Measurements from ENCODE around the gene CLMN. TPM values are rescaled to one million over a fixed set of nuclear protein-coding genes. Genes with fewer than 3 reads are reported as not detected.

The CLMN gene
- total RNA-seq, 5 donors from 2014 or later (not counting 1 experiment from before 2014, with no cell fraction given): 0.68 to 2.2 (median 0.99) TPM

DNA sequence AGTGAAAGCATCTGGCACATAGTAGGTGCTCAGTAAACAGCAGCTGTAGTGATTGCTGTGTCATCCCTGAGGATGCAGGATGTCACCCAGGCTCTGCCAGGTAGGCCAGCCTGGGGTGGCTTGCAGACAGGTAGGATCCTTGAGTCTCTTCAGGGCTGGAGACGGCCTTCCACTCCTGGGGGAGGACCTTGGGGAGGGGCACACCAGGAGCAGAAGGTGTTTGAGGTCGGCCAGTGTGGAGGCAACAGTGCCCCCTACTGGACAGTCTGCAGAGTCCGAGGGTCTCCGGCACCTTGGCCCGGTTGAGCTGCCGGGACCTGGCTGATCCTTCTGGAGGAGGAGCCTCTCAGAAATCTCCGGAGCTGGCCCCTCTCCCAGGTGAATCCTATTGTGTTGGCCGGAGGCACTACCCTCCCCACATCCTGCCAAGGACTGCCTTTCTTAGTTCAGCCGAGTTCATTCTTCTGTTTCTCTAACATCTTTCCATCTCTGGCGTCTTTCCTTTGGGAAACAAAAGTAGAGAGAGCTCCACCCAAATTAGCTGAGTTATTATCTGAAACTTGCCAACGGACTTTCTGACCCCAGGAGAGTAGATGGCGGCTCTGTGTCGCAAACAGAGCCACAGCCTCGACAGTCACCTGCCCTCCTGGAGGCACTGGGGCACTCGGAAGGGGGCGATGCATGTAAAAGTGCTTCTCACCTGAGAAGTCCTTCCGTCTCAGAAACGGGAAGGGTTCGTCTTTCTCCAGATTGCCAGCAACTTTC is 41.8 kb upstream of the CLMN start:
- 18% methylated on average over 16 of the region's 19 CpGs for WGBS (ENCODE audit: insufficient coverage)
- Mint-ChIP-seq H3K27me3 (peaks cover 44 to 50% of the 10 kb centered on the region in 2 donors), H3K4me1 (no peaks in the 10 kb centered on the region), H3K36me3 (no peaks in the 10 kb centered on the region), H3K4me3 (no peak overlapping the region), H3K9me3 (no peaks in the 10 kb centered on the region), H3K27ac (no peak overlapping the region)
- no peaks in the 10 kb centered on the region for H3K9me3 ChIP-seq
- H3K27me3 ChIP-seq (replicated peaks in 1 of 2; ENCODE audit: control insufficient read depth in 2 of 2, extremely low read depth in 1 of 2, insufficient read depth in 2 of 2, low read length in 1 of 2): peaks cover 9 to 54% of the 10 kb centered on the region in 2 experiments
- no peaks in the 10 kb centered on the region for H3K36me3 ChIP-seq (ENCODE audit: control insufficient read depth in 2 of 2, extremely low read depth in 1 of 2, insufficient read depth in 1 of 2, low read length in 1 of 2)
- ChIA-PET POLR2A (no interaction called here), CTCF (interaction anchor here in 1 of 2 donors (0.9 kb wide), 1 partner anchor 793 kb away, joined by 3 read pairs; no protein-coding TSS in a partner anchor)
- ATAC-seq (replicated peaks in 1 of 4) (peak in 1 of 4 experiments; percentile 19), DNase-seq (peak in 8 of 35 experiments; percentile 1 to 33 (median 6))
- no peak overlapping the region for H3K27ac ChIP-seq (ENCODE audit: low read length)
- H3K4me3 ChIP-seq (ENCODE audit: control insufficient read depth in 1 of 2, extremely low read depth in 1 of 2, low read length in 1 of 2): no peak overlapping the region
- H3K4me1 ChIP-seq (ENCODE audit: control insufficient read depth in 1 of 2, extremely low read depth in 1 of 2, insufficient read depth in 2 of 2, low read length in 2 of 2): peaks cover 0 to 6% of the 10 kb centered on the region in 2 experiments

DNA sequence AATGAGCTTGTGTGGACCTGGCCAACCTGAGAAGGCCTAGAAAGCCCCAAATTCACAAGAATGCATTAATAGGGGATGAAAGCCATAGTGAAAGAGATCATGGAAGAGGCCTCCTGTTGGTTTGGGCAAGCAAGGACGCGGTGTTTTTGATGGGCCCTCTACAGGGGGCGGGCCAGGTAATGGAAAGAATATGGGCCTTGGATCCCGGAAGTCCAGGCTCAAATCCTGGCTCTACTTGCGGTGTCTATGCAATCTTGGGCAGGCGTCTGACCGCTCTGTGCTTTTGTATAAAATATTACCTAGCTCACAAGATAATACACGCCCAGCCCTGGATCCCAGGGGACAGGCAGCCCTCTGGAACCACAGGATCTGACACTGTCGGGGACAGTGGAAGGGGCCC is 41.1 kb upstream of the CLMN start:
- CTCF ChIA-PET: no interaction called here
- Mint-ChIP-seq H3K4me1 (no peaks in the 10 kb centered on the region), H3K27ac (no peak overlapping the region), H3K9me3 (no peaks in the 10 kb centered on the region), H3K36me3 (no peaks in the 10 kb centered on the region), H3K27me3 (peaks cover 43 to 48% of the 10 kb centered on the region in 2 donors), H3K4me3 (no peak overlapping the region)
- H3K9me3 ChIP-seq: no peaks in the 10 kb centered on the region
- H3K4me1 ChIP-seq (ENCODE audit: control insufficient read depth in 1 of 2, extremely low read depth in 1 of 2, insufficient read depth in 2 of 2, low read length in 2 of 2): peaks cover 0 to 6% of the 10 kb centered on the region in 2 experiments
- H3K27me3 ChIP-seq (replicated peaks in 1 of 2; ENCODE audit: control insufficient read depth in 2 of 2, extremely low read depth in 1 of 2, insufficient read depth in 2 of 2, low read length in 1 of 2): peaks cover 9 to 54% of the 10 kb centered on the region in 2 experiments
- H3K36me3 ChIP-seq (ENCODE audit: control insufficient read depth in 2 of 2, extremely low read depth in 1 of 2, insufficient read depth in 1 of 2, low read length in 1 of 2): no peaks in the 10 kb centered on the region
- 94% methylated on average over 3 of the region's 9 CpGs for WGBS (ENCODE audit: insufficient coverage)
- H3K27ac ChIP-seq (ENCODE audit: low read length): no peak overlapping the region
- no peak for DNase-seq
- POLR2A ChIA-PET: no interaction called here
- H3K4me3 ChIP-seq (ENCODE audit: control insufficient read depth in 1 of 2, extremely low read depth in 1 of 2, low read length in 1 of 2): no peak overlapping the region
- ATAC-seq (replicated peaks in 1 of 4): no peak

DNA sequence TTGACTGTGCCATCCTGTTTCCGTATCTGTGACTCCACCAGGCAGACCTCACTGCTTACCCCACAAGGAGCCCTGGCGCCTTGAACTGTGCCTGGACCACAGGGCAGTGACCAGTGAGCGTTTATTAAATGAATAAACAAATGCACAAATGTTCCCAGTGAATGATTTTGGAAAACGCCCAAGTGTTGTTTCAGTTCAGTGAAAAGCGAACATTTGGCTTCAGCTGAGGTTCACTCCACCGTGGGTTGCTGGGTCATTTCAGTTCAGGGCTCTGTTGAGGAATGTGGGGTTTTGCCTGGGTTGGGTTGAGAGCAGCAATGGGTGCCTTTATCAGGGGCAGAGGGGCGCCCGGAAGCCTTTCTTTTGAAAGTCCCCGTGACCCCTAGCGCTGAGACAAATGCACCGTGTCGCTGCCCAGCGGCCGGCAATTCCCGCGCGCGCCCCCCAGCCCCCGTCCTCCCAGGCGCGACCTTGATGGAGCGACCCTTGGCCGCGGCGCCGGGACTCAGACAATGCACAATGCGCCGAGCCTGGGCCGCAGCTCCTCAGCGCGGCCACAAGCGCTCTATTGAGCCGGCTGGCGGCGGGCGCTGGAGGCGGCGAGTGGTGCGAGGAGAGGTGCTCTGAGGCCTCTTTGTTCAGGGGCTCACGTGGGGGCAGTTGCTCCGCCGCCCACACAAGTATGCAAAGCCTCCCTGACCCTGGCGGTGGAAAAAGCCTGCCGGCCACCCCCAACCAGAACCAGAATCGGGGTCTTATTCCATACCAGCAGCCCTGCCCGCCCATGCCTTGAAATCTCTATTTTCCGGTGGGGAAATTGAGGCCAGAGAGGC is 40.5 kb upstream of the CLMN start:
- no peaks in the 10 kb centered on the region for H3K4me1 Mint-ChIP-seq

DNA sequence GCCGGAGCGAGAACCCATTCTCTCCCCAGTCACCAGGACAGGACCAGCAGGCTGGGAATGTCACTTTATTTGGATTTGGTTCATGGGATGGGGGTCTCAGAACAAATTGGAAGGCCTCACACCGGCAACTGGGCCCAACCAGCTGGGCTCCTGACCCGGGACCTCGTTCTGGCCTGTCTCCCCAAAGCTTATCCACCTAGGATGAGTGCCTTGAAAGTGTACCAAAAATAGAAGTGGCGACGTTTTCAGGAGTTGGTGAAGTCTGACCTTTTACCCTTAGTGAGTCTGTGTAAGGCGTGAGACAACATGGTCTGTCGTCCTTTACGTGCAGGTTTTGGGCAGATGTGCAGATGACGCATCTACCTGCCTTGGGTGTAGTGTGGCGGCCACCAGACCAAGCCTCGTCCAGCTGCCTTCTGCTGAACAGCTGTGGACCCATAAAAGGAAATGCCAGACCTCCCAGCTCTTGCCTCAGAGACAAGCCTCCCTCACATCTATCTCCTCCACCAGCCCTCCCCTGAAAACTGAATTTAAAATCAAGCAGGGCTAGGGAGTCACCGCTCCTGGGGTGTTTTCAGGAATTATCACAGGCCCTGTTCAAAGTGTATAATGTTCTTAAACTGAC is 36.6 kb upstream of the CLMN start:
- H3K27me3 Mint-ChIP-seq: peaks cover 18 to 28% of the 10 kb centered on the region in 2 donors
- no peak overlapping the region for H3K27ac ChIP-seq (ENCODE audit: low read length)
- ATAC-seq (replicated peaks in 1 of 4): no peak
- H3K36me3 Mint-ChIP-seq: no peaks in the 10 kb centered on the region
- no peaks in the 10 kb centered on the region for H3K9me3 ChIP-seq
- ChIA-PET POLR2A (no interaction called here), CTCF (no interaction called here)
- no peak overlapping the region for H3K4me3 Mint-ChIP-seq
- H3K9me3 Mint-ChIP-seq: peaks cover 0 to 5% (median 4%) of the 10 kb centered on the region in 3 donors
- H3K27me3 ChIP-seq (replicated peaks in 1 of 2; ENCODE audit: control insufficient read depth in 2 of 2, extremely low read depth in 1 of 2, insufficient read depth in 2 of 2, low read length in 1 of 2): peaks cover 3 to 25% of the 10 kb centered on the region in 2 experiments
- H3K27ac Mint-ChIP-seq: no peak overlapping the region
- H3K36me3 ChIP-seq (ENCODE audit: control insufficient read depth in 2 of 2, extremely low read depth in 1 of 2, insufficient read depth in 1 of 2, low read length in 1 of 2): no peaks in the 10 kb centered on the region
- WGBS (ENCODE audit: insufficient coverage): 83% methylated on average over 8 of the region's 14 CpGs
- H3K4me3 ChIP-seq (ENCODE audit: control insufficient read depth in 1 of 2, extremely low read depth in 1 of 2, low read length in 1 of 2): no peak overlapping the region
- no peak for DNase-seq
- peaks cover 0 to under 1% of the 10 kb centered on the region in 2 experiments for H3K4me1 ChIP-seq (ENCODE audit: control insufficient read depth in 1 of 2, extremely low read depth in 1 of 2, insufficient read depth in 2 of 2, low read length in 2 of 2)
- no peaks in the 10 kb centered on the region for H3K4me1 Mint-ChIP-seq

More for the DNA sequence above, 40.5 kb upstream of the CLMN start:
- H3K36me3 ChIP-seq (ENCODE audit: control insufficient read depth in 2 of 2, extremely low read depth in 1 of 2, insufficient read depth in 1 of 2, low read length in 1 of 2): no peaks in the 10 kb centered on the region
- H3K9me3 ChIP-seq: no peaks in the 10 kb centered on the region
- H3K27me3 Mint-ChIP-seq: peaks cover 38 to 46% of the 10 kb centered on the region in 2 donors
- no peak overlapping the region for H3K27ac Mint-ChIP-seq
- no peaks in the 10 kb centered on the region for H3K36me3 Mint-ChIP-seq
- ChIA-PET CTCF (no interaction called here), POLR2A (no interaction called here)
- H3K4me3 ChIP-seq (ENCODE audit: control insufficient read depth in 1 of 2, extremely low read depth in 1 of 2, low read length in 1 of 2): no peak overlapping the region
- peaks cover 9 to 54% of the 10 kb centered on the region in 2 experiments for H3K27me3 ChIP-seq (replicated peaks in 1 of 2; ENCODE audit: control insufficient read depth in 2 of 2, extremely low read depth in 1 of 2, insufficient read depth in 2 of 2, low read length in 1 of 2)
- H3K4me1 ChIP-seq (ENCODE audit: control insufficient read depth in 1 of 2, extremely low read depth in 1 of 2, insufficient read depth in 2 of 2, low read length in 2 of 2): peaks cover 0 to 6% of the 10 kb centered on the region in 2 experiments
- no peak for ATAC-seq (replicated peaks in 1 of 4)
- H3K9me3 Mint-ChIP-seq: no peaks in the 10 kb centered on the region
- no peak for DNase-seq
- H3K4me3 Mint-ChIP-seq: no peak overlapping the region
- H3K27ac ChIP-seq (ENCODE audit: low read length): no peak overlapping the region
- WGBS (ENCODE audit: insufficient coverage): 34% methylated on average over 45 of the region's 47 CpGs

DNA sequence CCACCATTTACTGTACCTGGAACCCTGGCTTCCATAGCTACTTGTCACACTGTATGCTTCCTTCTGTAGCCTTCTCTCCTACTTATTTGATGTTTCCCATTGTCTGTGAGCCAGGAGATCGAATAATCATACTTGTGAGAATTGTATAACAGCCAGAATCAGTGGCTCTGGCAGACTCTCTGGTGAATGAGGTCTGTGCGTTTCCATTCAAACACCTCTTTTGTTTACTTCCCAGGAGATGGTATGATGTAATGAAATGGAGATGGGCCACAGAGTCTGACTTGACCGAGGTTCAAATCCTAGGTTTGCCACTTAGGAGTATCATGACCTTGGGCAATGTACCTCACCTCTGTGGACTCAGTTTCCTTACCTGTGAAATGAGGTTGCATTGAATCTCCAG is 35.7 kb upstream of the CLMN start:
- H3K27ac Mint-ChIP-seq: no peak overlapping the region
- Histone ChIP-seq H3K27me3 (replicated peaks in 1 of 2; ENCODE audit: control insufficient read depth in 2 of 2, extremely low read depth in 1 of 2, insufficient read depth in 2 of 2, low read length in 1 of 2) (peaks cover 6 to 16% of the 10 kb centered on the region in 2 experiments), H3K36me3 (ENCODE audit: control insufficient read depth in 2 of 2, extremely low read depth in 1 of 2, insufficient read depth in 1 of 2, low read length in 1 of 2) (no peaks in the 10 kb centered on the region), H3K9me3 (no peaks in the 10 kb centered on the region), H3K4me3 (ENCODE audit: control insufficient read depth in 1 of 2, extremely low read depth in 1 of 2, low read length in 1 of 2) (no peak overlapping the region), H3K27ac (ENCODE audit: low read length) (no peak overlapping the region), H3K4me1 (ENCODE audit: control insufficient read depth in 1 of 2, extremely low read depth in 1 of 2, insufficient read depth in 2 of 2, low read length in 2 of 2) (no peaks in the 10 kb centered on the region)
- peaks cover 0 to 5% (median 4%) of the 10 kb centered on the region in 3 donors for H3K9me3 Mint-ChIP-seq
- CTCF ChIA-PET: no interaction called here
- peaks cover 11 to 24% of the 10 kb centered on the region in 2 donors for H3K27me3 Mint-ChIP-seq
- no peaks in the 10 kb centered on the region for H3K36me3 Mint-ChIP-seq
- no peaks in the 10 kb centered on the region for H3K4me1 Mint-ChIP-seq
- no CpG with 5 or more reads among the region's 3 CpGs for WGBS (ENCODE audit: insufficient coverage)
- no peak for DNase-seq
- ATAC-seq (replicated peaks in 1 of 4): no peak
- POLR2A ChIA-PET: no interaction called here
- H3K4me3 Mint-ChIP-seq: no peak overlapping the region

DNA sequence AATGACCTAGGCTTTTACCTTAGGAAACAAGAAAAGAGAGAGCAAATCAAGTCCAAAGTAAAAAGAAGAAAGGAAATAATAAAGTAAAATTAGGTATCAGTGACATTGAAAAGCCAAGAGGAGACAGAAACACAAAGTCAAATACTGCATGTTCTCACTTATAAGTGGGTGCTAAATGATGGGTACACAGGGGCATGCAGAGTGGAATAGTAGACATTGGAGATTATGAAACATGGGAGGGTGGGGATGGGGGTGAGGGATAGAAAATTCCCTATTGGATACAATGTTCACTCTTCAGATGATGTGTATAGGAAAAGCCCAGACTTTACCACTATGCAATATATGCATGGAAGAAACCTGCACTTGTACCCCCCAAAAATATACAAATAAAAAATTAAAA is 35.1 kb upstream of the CLMN start:
- POLR2A ChIA-PET: no interaction called here
- DNase-seq (no peak), ATAC-seq (replicated peaks in 1 of 4) (no peak)
- no peaks in the 10 kb centered on the region for H3K4me1 Mint-ChIP-seq
- H3K27me3 Mint-ChIP-seq: peaks cover 14 to 22% of the 10 kb centered on the region in 2 donors
- no peaks in the 10 kb centered on the region for H3K36me3 Mint-ChIP-seq
- H3K4me3 Mint-ChIP-seq: no peak overlapping the region
- CTCF ChIA-PET: no interaction called here
- no peak overlapping the region for H3K27ac ChIP-seq (ENCODE audit: low read length)
- no peak overlapping the region for H3K27ac Mint-ChIP-seq
- no peaks in the 10 kb centered on the region for H3K36me3 ChIP-seq (ENCODE audit: control insufficient read depth in 2 of 2, extremely low read depth in 1 of 2, insufficient read depth in 1 of 2, low read length in 1 of 2)
- H3K9me3 ChIP-seq: no peaks in the 10 kb centered on the region
- H3K27me3 ChIP-seq (replicated peaks in 1 of 2; ENCODE audit: control insufficient read depth in 2 of 2, extremely low read depth in 1 of 2, insufficient read depth in 2 of 2, low read length in 1 of 2): peaks cover 6 to 10% of the 10 kb centered on the region in 2 experiments
- no peak overlapping the region for H3K4me3 ChIP-seq (ENCODE audit: control insufficient read depth in 1 of 2, extremely low read depth in 1 of 2, low read length in 1 of 2)
- no peaks in the 10 kb centered on the region for H3K4me1 ChIP-seq (ENCODE audit: control insufficient read depth in 1 of 2, extremely low read depth in 1 of 2, insufficient read depth in 2 of 2, low read length in 2 of 2)
- H3K9me3 Mint-ChIP-seq: peaks cover 0 to 5% (median 4%) of the 10 kb centered on the region in 3 donors

Measured in T-cell (primary cell).